Keratinocyte (primary cell): Measurements from ENCODE around the gene SLC39A13.

Source experiments
- EZH2 ChIP-seq: IDR thresholded peaks from one replicate; pipeline ENCODE4 v1.6.1; 2012; ENCODE audit warnings: inconsistent platforms, mild to moderate bottlenecking, low read length, moderate library complexity
- TF ChIP-seq, protein P1 (sequence below), 3 experiments: IDR thresholded peaks in 1 of 3; conservative IDR thresholded peaks in 1 of 3; optimal IDR thresholded peaks in 1 of 3; 2 replicates in 2 of 3; 3 replicates in 1 of 3; pipeline versions ENCODE3 to v1.5.1; 2011; ENCODE audit warnings: low read length in 3 of 3, mild to moderate bottlenecking in 3 of 3, moderate library complexity in 2 of 3, control low read depth in 1 of 3, inconsistent platforms in 1 of 3; ENCODE audit not compliant: insufficient read depth in 2 of 3; ENCODE audit errors: extremely low read depth in 1 of 3

- TF ChIP-seq, protein P1, sequence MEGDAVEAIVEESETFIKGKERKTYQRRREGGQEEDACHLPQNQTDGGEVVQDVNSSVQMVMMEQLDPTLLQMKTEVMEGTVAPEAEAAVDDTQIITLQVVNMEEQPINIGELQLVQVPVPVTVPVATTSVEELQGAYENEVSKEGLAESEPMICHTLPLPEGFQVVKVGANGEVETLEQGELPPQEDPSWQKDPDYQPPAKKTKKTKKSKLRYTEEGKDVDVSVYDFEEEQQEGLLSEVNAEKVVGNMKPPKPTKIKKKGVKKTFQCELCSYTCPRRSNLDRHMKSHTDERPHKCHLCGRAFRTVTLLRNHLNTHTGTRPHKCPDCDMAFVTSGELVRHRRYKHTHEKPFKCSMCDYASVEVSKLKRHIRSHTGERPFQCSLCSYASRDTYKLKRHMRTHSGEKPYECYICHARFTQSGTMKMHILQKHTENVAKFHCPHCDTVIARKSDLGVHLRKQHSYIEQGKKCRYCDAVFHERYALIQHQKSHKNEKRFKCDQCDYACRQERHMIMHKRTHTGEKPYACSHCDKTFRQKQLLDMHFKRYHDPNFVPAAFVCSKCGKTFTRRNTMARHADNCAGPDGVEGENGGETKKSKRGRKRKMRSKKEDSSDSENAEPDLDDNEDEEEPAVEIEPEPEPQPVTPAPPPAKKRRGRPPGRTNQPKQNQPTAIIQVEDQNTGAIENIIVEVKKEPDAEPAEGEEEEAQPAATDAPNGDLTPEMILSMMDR (optimal IDR thresholded peaks at IDR 0.05 in 1 of 3, IDR thresholded peaks at IDR 0.05 in 1 of 3, conservative IDR thresholded peaks at IDR 0.05 in 1 of 3; ENCODE audit: extremely low read depth in 1 of 3, insufficient read depth in 2 of 3, low read length in 3 of 3) = no peak
- no peak for TF ChIP-seq EZH2
Measured at GRCh38 chr11:47461876-47462275, 53.5 kb downstream of the SLC39A13 start.
